ENCODE data around the gene SYNGR3. TPM values are rescaled to one million over a fixed set of nuclear protein-coding genes. Genes with fewer than 3 reads are reported as not detected.

Gene SYNGR3
- total RNA-seq, 2 donors from 2014 or later = 7.0 to 11.2 TPM

- Mint-ChIP-seq H3K27ac (no peak overlapping the region), H3K36me3 (ENCODE audit: low read depth) (peaks cover 10% of the 10 kb centered on the region), H3K9me3 (no peaks in the 10 kb centered on the region), H3K4me3 (peak overlapping the region; percentile 81), H3K27me3 (ENCODE audit: insufficient read depth) (peaks cover 43% of the 10 kb centered on the region), H3K4me1 (peaks cover 5% of the 10 kb centered on the region)
- H3K9me3 ChIP-seq (ENCODE audit: control insufficient read depth, low read length) = no peaks in the 10 kb centered on the region
- H3K36me3 ChIP-seq (ENCODE audit: control insufficient read depth, insufficient read depth, low read length) = peaks cover 29% of the 10 kb centered on the region
- DNase-seq = no peak
- no peak for TF ChIP-seq CTCF (conservative IDR thresholded peaks at IDR 0.05)
- no peaks in the 10 kb centered on the region for H3K4me1 ChIP-seq (ENCODE audit: control insufficient read depth, insufficient read depth, low read length)
- peaks cover 52% of the 10 kb centered on the region for H3K27me3 ChIP-seq (ENCODE audit: control insufficient read depth, insufficient read depth, low read length, poor library complexity, severe bottlenecking)
- WGBS, 2 experiments (ENCODE audit: insufficient coverage in 1 of 2, insufficient read length in 1 of 2) = 40% methylated on average over 12 to 19 of the region's 19 CpGs
- peak overlapping the region; percentile 97 for H3K27ac ChIP-seq (ENCODE audit: low read depth, low read length)
- no peak overlapping the region for H3K9ac ChIP-seq (ENCODE audit: extremely low read depth, low read length, poor library complexity, severe bottlenecking)
- peak overlapping the region; percentile 82 for H3K4me3 ChIP-seq (ENCODE audit: low read length)
Observed at GRCh38 chr16:1982991-1983543, 6.7 kb upstream of the SYNGR3 start.

GRCh38 chr16:1983544-1984346, 6.0 kb upstream of the SYNGR3 start, which contains the start of gene GFER:
Gene GFER (plus strand): TSS chr16:1984193. CDS start chr16:1984219, 26 bp downstream.
- peaks cover 23% of the 10 kb centered on the region for H3K36me3 ChIP-seq (ENCODE audit: control insufficient read depth, insufficient read depth, low read length)
- H3K4me3 ChIP-seq (ENCODE audit: low read length) = peak within 1 kb of the TSS; percentile 82
- TF ChIP-seq CTCF (conservative IDR thresholded peaks at IDR 0.05) = peak; percentile 67
- no peaks in the 10 kb centered on the region for H3K4me1 ChIP-seq (ENCODE audit: control insufficient read depth, insufficient read depth, low read length)
- peak within 1 kb of the TSS; percentile 81 for H3K4me3 Mint-ChIP-seq
- H3K9ac ChIP-seq (ENCODE audit: extremely low read depth, low read length, poor library complexity, severe bottlenecking) = peak within 1 kb of the TSS; percentile 80
- H3K27ac ChIP-seq (ENCODE audit: low read depth, low read length) = peak within 1 kb of the TSS; percentile 97
- peaks cover 5% of the 10 kb centered on the region for H3K4me1 Mint-ChIP-seq
- peak within 1 kb of the TSS; percentile 89 for H3K27ac Mint-ChIP-seq
- peaks cover 10% of the 10 kb centered on the region for H3K36me3 Mint-ChIP-seq (ENCODE audit: low read depth)
- peak; percentile 98 for DNase-seq
- WGBS, 2 experiments (ENCODE audit: insufficient coverage in 1 of 2, insufficient read length in 1 of 2) = 0 to 1% methylated on average over 55 to 109 of the region's 109 CpGs
- peaks cover 49% of the 10 kb centered on the region for H3K27me3 Mint-ChIP-seq (ENCODE audit: insufficient read depth)
- H3K9me3 ChIP-seq (ENCODE audit: control insufficient read depth, low read length) = no peaks in the 10 kb centered on the region
- H3K27me3 ChIP-seq (ENCODE audit: control insufficient read depth, insufficient read depth, low read length, poor library complexity, severe bottlenecking) = peaks cover 56% of the 10 kb centered on the region
- no peaks in the 10 kb centered on the region for H3K9me3 Mint-ChIP-seq

DNA sequence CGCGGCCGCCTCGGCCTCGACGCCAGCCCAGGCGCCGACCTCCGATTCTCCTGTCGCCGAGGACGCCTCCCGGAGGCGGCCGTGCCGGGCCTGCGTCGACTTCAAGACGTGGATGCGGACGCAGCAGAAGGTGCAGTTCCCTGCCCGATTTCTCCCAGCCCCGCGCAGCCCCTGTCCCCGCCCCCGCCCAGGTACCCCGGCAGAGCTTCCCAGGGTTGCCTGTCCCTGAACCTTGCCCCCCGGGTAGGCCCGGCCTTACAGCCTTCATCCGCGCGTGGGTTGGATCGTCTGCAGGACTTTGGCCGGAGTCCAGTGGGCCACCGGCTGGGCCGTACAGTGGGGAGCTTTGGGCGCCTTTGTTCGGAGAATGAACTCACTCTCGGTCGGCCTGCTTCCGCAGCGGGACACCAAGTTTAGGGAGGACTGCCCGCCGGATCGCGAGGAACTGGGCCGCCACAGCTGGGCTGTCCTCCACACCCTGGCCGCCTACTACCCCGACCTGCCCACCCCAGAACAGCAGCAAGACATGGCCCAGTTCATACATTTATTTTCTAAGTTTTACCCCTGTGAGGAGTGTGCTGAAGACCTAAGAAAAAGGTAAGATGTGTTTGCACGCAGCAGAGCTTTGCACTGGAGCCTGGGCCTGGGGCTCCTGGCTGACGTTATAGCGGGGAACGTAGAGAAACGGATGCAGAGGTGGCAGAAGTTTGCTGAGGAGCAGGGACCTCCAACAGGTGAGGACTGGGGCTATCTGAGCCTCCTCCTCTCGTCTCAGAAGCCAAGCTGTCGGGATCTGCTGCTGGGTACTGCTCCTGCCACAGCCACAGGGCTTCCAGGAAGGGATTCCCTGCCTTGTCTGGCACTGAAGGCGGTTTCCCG, 5.2 kb upstream of the SYNGR3 start:
- Mint-ChIP-seq H3K36me3 (ENCODE audit: low read depth) (peaks cover 10% of the 10 kb centered on the region), H3K27me3 (ENCODE audit: insufficient read depth) (peaks cover 54% of the 10 kb centered on the region), H3K9me3 (no peaks in the 10 kb centered on the region), H3K27ac (peak overlapping the region; percentile 89), H3K4me3 (peak overlapping the region; percentile 81), H3K4me1 (peaks cover 6% of the 10 kb centered on the region)
- H3K9ac ChIP-seq (ENCODE audit: extremely low read depth, low read length, poor library complexity, severe bottlenecking) = peak overlapping the region; percentile 80
- TF ChIP-seq CTCF (conservative IDR thresholded peaks at IDR 0.05) = no peak
- H3K4me3 ChIP-seq (ENCODE audit: low read length) = peak overlapping the region; percentile 82
- peaks cover 58% of the 10 kb centered on the region for H3K27me3 ChIP-seq (ENCODE audit: control insufficient read depth, insufficient read depth, low read length, poor library complexity, severe bottlenecking)
- 8 to 12% methylated on average over 48 to 58 of the region's 58 CpGs for WGBS, 2 experiments (ENCODE audit: insufficient coverage in 1 of 2, insufficient read length in 1 of 2)
- DNase-seq = peak; percentile 58
- no peaks in the 10 kb centered on the region for H3K9me3 ChIP-seq (ENCODE audit: control insufficient read depth, low read length)
- no peaks in the 10 kb centered on the region for H3K4me1 ChIP-seq (ENCODE audit: control insufficient read depth, insufficient read depth, low read length)
- peaks cover 22% of the 10 kb centered on the region for H3K36me3 ChIP-seq (ENCODE audit: control insufficient read depth, insufficient read depth, low read length)
- H3K27ac ChIP-seq (ENCODE audit: low read depth, low read length) = peak overlapping the region; percentile 67
